ENCODE results near the gene RAB43.
A peak's percentile ranks its signal among the peaks of the same experiment; 100 is the strongest.
"Not testable (repeated sequence)": the region's sequence is repeated elsewhere in the genome, so short reads cannot be mapped to it uniquely, and the experiment has no call there.

The RAB43 gene

DNA sequence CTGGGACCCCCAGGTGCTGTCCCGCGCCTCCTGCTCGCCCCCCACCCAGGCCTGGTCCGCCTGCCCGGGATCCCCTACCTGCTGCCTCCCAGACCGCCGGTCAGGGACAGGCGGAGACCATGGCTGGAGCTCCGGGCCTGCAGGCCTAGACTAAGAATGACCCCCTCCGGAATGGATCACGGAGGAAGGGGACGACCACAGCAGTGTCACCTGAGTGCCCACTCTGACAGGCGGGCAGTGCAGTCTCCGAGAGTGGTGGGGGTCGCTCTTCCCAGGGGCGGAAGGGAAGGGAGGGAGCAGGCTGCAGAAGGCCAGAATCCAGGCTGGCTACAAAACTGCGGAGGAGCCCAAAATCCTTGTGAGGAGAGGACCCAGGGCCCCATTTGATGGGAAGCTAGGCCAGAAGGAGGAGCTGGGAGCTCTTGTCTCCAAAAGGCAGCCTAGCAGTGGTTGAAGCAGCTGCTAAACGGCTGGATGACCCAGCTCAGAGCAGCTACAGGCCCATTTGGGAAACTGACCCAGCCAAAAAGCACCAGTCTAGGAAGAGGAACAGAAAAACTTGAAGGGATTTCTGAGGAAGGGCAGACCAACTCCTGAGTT lies 908 bp upstream of the RAB43 start:
- DNase-seq (ENCODE audit: low read depth): peak; percentile 21

GRCh38 chr3:129121016-129121791 lies 400 bp downstream of the RAB43 start:
- no peak for DNase-seq (ENCODE audit: low read depth)

- peak; percentile 96 for DNase-seq (ENCODE audit: low read depth)
Observed at GRCh38 chr3:129120254-129121004, 1.2 kb downstream of the RAB43 start.

GRCh38 chr3:129119365-129120100 lies 2.1 kb downstream of the RAB43 start:
- DNase-seq (ENCODE audit: low read depth): no peak

DNA sequence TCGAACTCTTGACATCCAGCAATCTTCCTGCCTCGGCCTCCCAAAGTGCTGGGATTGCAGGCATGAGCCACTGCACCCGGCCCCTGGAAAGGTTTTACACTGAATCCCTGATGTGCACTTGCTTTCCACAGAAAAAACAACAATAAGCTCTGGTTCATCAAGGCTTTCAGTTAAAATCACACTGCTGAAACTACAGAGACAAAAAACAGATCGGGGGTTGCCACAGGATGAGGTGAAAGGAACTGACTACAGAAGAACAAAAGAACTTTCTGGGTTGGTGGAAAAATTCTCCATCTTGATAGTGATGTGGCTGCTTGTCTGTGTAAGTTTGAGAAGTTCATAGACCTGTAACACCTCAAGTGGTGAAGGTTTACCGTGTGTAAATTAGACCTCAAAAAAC lies 2.9 kb downstream of the RAB43 start:
- DNase-seq (ENCODE audit: low read depth): no peak

GRCh38 chr3:129117134-129117533 lies 4.5 kb downstream of the RAB43 start:
- no peak for DNase-seq (ENCODE audit: low read depth)

GRCh38 chr3:129116482-129116946 lies 5.1 kb downstream of the RAB43 start:
- peak; percentile 7 for DNase-seq (ENCODE audit: low read depth)

GRCh38 chr3:129114455-129114854 lies 7.1 kb downstream of the RAB43 start:
- DNase-seq (ENCODE audit: low read depth): no peak

- DNase-seq (ENCODE audit: low read depth): peak; percentile 28
Observed at GRCh38 chr3:129112308-129113052, 9.1 kb downstream of the RAB43 start.

GRCh38 chr3:129111076-129111780 lies 10.4 kb downstream of the RAB43 start:
- not testable (repeated sequence) for DNase-seq (ENCODE audit: low read depth)

GRCh38 chr3:129107793-129108192 lies 13.8 kb downstream of the RAB43 start:
- no peak for DNase-seq (ENCODE audit: low read depth)

DNA sequence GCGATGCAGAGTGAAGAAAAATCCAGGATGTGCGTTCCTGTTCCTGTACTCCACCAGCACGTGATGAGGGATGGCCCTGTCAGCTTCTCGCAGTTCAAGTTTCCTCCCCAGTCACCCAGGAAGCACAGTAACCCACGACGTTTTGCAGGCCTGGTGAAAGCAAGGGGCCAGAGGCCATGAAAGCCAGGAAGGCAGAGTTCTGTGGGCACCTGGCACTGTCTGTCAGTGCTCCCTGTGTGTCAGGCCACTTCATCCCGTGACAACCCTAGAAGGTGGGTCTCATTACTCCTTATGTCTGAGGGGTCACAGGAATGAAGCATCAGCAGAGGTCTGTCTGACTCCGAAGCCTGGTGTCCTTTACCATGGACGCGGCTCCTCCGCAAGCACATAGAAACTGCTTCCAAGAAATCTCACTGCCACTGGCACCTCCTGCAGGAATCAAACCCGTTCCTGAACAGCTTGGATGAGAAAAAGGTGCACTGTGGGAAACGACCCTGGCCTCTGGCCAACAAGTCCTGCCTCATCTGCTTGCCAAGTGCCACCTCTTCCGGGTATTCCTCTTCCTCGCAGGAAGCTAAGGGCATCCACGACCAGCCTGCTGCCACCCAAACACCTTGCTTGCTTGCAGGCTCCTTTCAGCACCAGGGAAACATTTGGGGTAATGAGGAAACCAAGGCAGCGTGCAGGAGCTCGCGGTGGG lies 14.6 kb downstream of the RAB43 start:
- no peak for DNase-seq (ENCODE audit: low read depth)

- no peak for DNase-seq (ENCODE audit: low read depth)
Observed at GRCh38 chr3:129106320-129106719, 15.3 kb downstream of the RAB43 start.

GRCh38 chr3:129105862-129106261 lies 15.7 kb downstream of the RAB43 start:
- DNase-seq (ENCODE audit: low read depth): no peak

DNA sequence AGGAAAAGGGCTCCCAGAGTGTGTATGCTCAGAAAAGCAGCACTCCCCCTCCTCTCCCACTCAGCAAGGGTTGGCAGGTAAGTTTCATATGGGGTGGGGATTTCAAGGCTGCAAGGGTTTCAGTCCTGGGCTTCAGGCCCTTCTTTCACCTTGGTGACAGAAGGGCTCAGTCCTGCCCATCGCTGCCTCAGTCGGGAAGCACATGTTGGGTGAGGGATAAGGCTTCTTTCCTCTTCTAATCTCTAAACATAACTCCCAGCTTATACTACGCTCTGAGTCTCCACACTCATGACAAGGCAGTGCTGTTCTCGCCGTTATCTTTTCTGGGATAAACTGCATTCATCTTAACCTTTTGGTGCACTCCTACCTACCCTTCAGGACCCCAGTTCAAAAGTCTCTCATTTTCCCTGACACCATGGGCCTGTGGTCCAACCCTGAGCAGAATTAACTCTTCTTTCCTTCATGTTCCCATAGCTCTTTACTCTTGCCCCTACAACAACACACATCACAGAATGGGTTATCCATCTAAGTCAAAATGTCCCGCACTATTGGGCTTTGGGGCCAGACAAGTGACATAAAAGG lies 17.0 kb downstream of the RAB43 start:
- no peak for DNase-seq (ENCODE audit: low read depth)

DNA sequence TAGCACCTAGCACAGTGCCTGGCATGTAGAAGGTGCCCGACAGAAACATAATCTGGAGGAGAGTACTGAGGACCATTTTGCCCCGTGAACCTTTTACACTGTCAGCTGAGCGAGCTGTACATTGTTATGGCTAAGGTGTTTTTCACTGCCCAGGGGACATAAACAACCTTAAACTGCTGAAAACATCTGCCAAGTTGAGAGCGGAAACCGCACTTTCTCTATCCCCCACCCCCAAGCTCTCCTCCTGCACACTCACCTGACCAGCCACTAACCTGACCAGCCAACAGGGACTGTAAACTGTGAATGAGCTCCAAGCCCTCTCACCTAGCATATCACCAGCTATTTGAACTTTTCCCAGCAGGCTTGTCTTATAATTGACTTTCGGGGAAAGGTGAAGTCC lies 17.6 kb downstream of the RAB43 start:
- DNase-seq (ENCODE audit: low read depth): no peak

DNA sequence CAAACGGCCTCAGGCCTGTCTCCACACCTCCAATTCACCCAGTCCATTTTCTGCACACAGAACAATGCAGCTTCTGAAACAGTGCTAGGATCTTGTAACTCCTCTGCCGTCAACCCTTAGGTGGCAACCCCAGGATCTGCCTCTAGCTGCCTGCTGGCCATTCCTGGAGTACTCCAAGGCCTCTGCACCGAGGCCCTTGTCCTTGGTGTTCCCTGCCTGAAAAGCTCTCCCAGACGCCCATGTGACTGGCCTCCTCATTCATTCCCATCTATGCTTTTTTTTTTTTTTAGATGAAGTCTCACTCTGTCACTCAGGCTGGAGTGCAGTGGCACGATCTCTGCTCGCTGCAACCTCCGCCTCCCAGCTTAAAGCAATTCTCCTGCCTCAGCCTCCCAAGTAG lies 18.3 kb downstream of the RAB43 start:
- no peak for DNase-seq (ENCODE audit: low read depth)

GRCh38 chr3:129101370-129102138 lies 20.1 kb downstream of the RAB43 start:
- no peak for DNase-seq (ENCODE audit: low read depth)

- DNase-seq (ENCODE audit: low read depth): no peak
Observed at GRCh38 chr3:129100274-129100673, 21.3 kb downstream of the RAB43 start.

Measured in EH (cell line).